B cell (primary cell): ENCODE measurements around the gene SETBP1. TPM values are rescaled to one million over a fixed set of nuclear protein-coding genes. Genes with fewer than 3 reads are reported as not detected.

Experiments
- ATAC-seq: fragments of 200-7000 bp; cut with Tn5 transposase; one replicate; pipeline ENCODE4 v1.10.0; 2021; ENCODE audit warnings: low read depth, mild to moderate bottlenecking, moderate number of reproducible peaks, moderate library complexity
- CTCF ChIA-PET: fragments of 350-600 bp; sonication (Branson Sonifier 250); formaldehyde crosslinking; loops from one replicate; lab custom pipeline; 2021; ENCODE audit warnings: antibody characterized with exemption, inconsistent platforms; lab: Charles Lee
- POLR2A ChIA-PET: fragments of 350-600 bp; sonication (Branson Sonifier 250); formaldehyde crosslinking; loops from one replicate; lab custom pipeline; 2021; ENCODE audit warnings: antibody characterized with exemption; lab: Charles Lee
- DNase-seq: peaks from one replicate; pipeline ENCODE4 v3.0.0; 2013
- H2AFZ ChIP-seq: 2 replicates; pipeline ENCODE4 v1.6.1; 2012; ENCODE audit warnings: mild to moderate bottlenecking, low read depth, low read length; ENCODE audit not compliant: insufficient read depth, poor library complexity, severe bottlenecking
- H3K27ac ChIP-seq, 2 donors: 1 replicate in 1 of 2; 2 replicates in 1 of 2; pipeline ENCODE4 v1.5.1; 2012 to 2013; ENCODE audit warnings: low read length in 2 of 2, mild to moderate bottlenecking in 2 of 2, moderate library complexity in 1 of 2
- H3K27me3 ChIP-seq, 4 experiments: fragments of 200-600 bp in 1 of 4; sonication (generic) in 1 of 4; replicated peaks in 1 of 4; 1 replicate in 2 of 4; 2 replicates in 2 of 4; pipeline versions ENCODE4 v1.6.1 to v1.7.0; 2013 to 2016; ENCODE audit warnings: low read length in 3 of 4, mild to moderate bottlenecking in 2 of 4, mixed read lengths in 1 of 4, moderate library complexity in 1 of 4; ENCODE audit not compliant: insufficient read depth in 4 of 4, control insufficient read depth in 3 of 4; ENCODE audit errors: control extremely low read depth in 1 of 4
- H3K36me3 ChIP-seq, 2 experiments: replicated peaks in 1 of 2; 1 replicate in 1 of 2; 2 replicates in 1 of 2; pipeline versions ENCODE4 v1.6.1 to v1.7.1; 2013; ENCODE audit warnings: low read length in 1 of 2; ENCODE audit not compliant: insufficient read depth in 2 of 2, control insufficient read depth in 1 of 2; ENCODE audit errors: control extremely low read depth in 1 of 2, extremely low read depth in 1 of 2
- H3K4me1 ChIP-seq, 2 donors: fragments of 200-600 bp in 1 of 2; sonication (generic) in 1 of 2; 1 replicate in 1 of 2; 2 replicates in 1 of 2; pipeline versions ENCODE4 v1.5.1 to v1.6.1; 2013 to 2017; ENCODE audit warnings: low read length in 2 of 2; ENCODE audit not compliant: control insufficient read depth in 2 of 2, insufficient read depth in 2 of 2
- H3K4me2 ChIP-seq: replicated peaks from 2 replicates; pipeline ENCODE3; 2012; ENCODE audit warnings: mild to moderate bottlenecking, low read depth, low read length; ENCODE audit not compliant: poor library complexity, severe bottlenecking
- H3K4me3 ChIP-seq, 5 experiments: fragments of 200-600 bp in 1 of 5; sonication (generic) in 1 of 5; 1 replicate in 3 of 5; 2 replicates in 2 of 5; pipeline versions ENCODE4 v1.5.1 to v1.7.0; 2011 to 2016; ENCODE audit warnings: low read length in 4 of 5, mild to moderate bottlenecking in 4 of 5, low read depth in 2 of 5, control low read depth in 1 of 5, moderate library complexity in 1 of 5; ENCODE audit not compliant: insufficient read depth in 1 of 5; ENCODE audit errors: control extremely low read depth in 1 of 5, extremely low read depth in 1 of 5
- H3K79me2 ChIP-seq: fragments of 200-600 bp; sonication (generic); one replicate; pipeline ENCODE4 v1.6.0; 2016; ENCODE audit warnings: low read length; ENCODE audit not compliant: control insufficient read depth, insufficient read depth
- H3K9ac ChIP-seq: fragments of 200-600 bp; sonication (generic); 2 replicates; pipeline ENCODE4 v1.6.1; 2017; ENCODE audit warnings: mild to moderate bottlenecking, low read length, moderate library complexity
- H3K9me3 ChIP-seq, 3 donors: one replicate each; pipeline versions ENCODE4 v1.6.1 to v1.7.1; 2013; ENCODE audit warnings: low read length in 2 of 3; ENCODE audit not compliant: control insufficient read depth in 2 of 3, insufficient read depth in 1 of 3; ENCODE audit errors: control extremely low read depth in 1 of 3
- H4K20me1 ChIP-seq: 2 replicates; pipeline ENCODE4 v1.6.0; 2012; ENCODE audit warnings: mild to moderate bottlenecking, low read length; ENCODE audit not compliant: insufficient read depth, control insufficient read depth, poor library complexity, severe bottlenecking
- H3K27ac Mint-ChIP-seq: one replicate; pipeline ENCODE4 v1.8.0; 2021; ENCODE audit warnings: mixed read lengths
- H3K27me3 Mint-ChIP-seq: one replicate; pipeline ENCODE4 v1.8.0; 2021; ENCODE audit warnings: mixed read lengths
- H3K4me1 Mint-ChIP-seq: one replicate; pipeline ENCODE4 v1.8.0; 2021; ENCODE audit warnings: mixed read lengths
- H3K4me3 Mint-ChIP-seq: one replicate; pipeline ENCODE4 v1.8.0; 2021; ENCODE audit warnings: mixed read lengths
- H3K9me3 Mint-ChIP-seq: one replicate; pipeline ENCODE4 v1.8.0; 2022; ENCODE audit warnings: mixed read lengths; ENCODE audit not compliant: insufficient read depth
- EZH2 ChIP-seq: IDR thresholded peaks from 2 replicates; pipeline ENCODE4 v1.6.1; 2012; ENCODE audit warnings: borderline replicate concordance, low read depth, mild to moderate bottlenecking, moderate library complexity, low read length; ENCODE audit not compliant: insufficient read depth, poor library complexity, severe bottlenecking
- whole genome bisulfite sequencing: methylation state at CpG from one replicate; pipeline ENCODE4 v1.1.5; 2013; ENCODE audit warnings: missing lambda C conversion rate; ENCODE audit not compliant: insufficient coverage; 5-methylcytosine and 5-hydroxymethylcytosine counted together
- intact Hi-C: fragments of 100-400 bp; cut with micrococcal nuclease; formaldehyde crosslinking; loops from one replicate; pipeline ENCODE4 v1.10.0; 2022
- polyA plus RNA-seq: library from polyadenylated mRNA; depleted of rRNA; stranded (reverse); fragments of >200 nt; gene quantifications from 2 replicates; pipeline ENCODE4 v1.2.3, GENCODE V29; 2012
- total RNA-seq, 2 donors: library from RNA; stranded (reverse); fragments of 120-200 nt in 1 of 2; gene quantifications; 1 replicate in 1 of 2; 2 replicates in 1 of 2; pipeline versions ENCODE4 v1.2.3 to v1.2.4, GENCODE V29; 2013 to 2022
- TF ChIP-seq, protein P1 (sequence below): fragments of 200-600 bp; IDR thresholded peaks from one replicate; pipeline ENCODE4 v1.8.0; 2022; ENCODE audit warnings: antibody characterized with exemption, mild to moderate bottlenecking

Gene SETBP1
- total and polyA plus RNA-seq, 2 donors (not counting 1 experiment from before 2014, with no cell fraction given) = 15.1 to 129 TPM

- Histone ChIP-seq H3K36me3 (peaks cover 3 to 12% of the 10 kb centered on the region in 2 experiments), H3K27ac (peak overlapping the region; percentile 21 to 63), H4K20me1 (peaks cover 5% of the 10 kb centered on the region), H3K9me3 (peaks cover 0 to 1% (median 0%) of the 10 kb centered on the region in 3 donors), H2AFZ (no peak overlapping the region), H3K4me3 (peak overlapping the region in 1 of 5 experiments; percentile 9), H3K79me2 (peaks cover 86% of the 10 kb centered on the region), H3K9ac (no peak overlapping the region), H3K4me2 (peak overlapping the region; percentile 63), H3K4me1 (peaks cover 57 to 66% of the 10 kb centered on the region in 2 donors), H3K27me3 (no peaks in the 10 kb centered on the region)
- H3K27me3 Mint-ChIP-seq = no peaks in the 10 kb centered on the region
- DNase-seq (no peak), ATAC-seq (no peak)
- intact Hi-C loops = no loop called here
- H3K9me3 Mint-ChIP-seq = no peaks in the 10 kb centered on the region
- peak overlapping the region; percentile 59 for H3K4me3 Mint-ChIP-seq
- POLR2A ChIA-PET = no interaction called here
- CTCF ChIA-PET = interaction anchor here (1.4 to 1.6 kb wide), 3 partner anchors 7 to 17 kb away, joined by 3 to 4 read pairs (median 4); no protein-coding TSS in a partner anchor
- 78% methylated on average over 1 of the region's 1 CpG for WGBS
- TF ChIP-seq, protein P1, sequence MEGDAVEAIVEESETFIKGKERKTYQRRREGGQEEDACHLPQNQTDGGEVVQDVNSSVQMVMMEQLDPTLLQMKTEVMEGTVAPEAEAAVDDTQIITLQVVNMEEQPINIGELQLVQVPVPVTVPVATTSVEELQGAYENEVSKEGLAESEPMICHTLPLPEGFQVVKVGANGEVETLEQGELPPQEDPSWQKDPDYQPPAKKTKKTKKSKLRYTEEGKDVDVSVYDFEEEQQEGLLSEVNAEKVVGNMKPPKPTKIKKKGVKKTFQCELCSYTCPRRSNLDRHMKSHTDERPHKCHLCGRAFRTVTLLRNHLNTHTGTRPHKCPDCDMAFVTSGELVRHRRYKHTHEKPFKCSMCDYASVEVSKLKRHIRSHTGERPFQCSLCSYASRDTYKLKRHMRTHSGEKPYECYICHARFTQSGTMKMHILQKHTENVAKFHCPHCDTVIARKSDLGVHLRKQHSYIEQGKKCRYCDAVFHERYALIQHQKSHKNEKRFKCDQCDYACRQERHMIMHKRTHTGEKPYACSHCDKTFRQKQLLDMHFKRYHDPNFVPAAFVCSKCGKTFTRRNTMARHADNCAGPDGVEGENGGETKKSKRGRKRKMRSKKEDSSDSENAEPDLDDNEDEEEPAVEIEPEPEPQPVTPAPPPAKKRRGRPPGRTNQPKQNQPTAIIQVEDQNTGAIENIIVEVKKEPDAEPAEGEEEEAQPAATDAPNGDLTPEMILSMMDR = no peak
- no peak for TF ChIP-seq EZH2
- peaks cover 94% of the 10 kb centered on the region for H3K4me1 Mint-ChIP-seq
- H3K27ac Mint-ChIP-seq = peak overlapping the region; percentile 85
These were observed 70.1 kb downstream of the SETBP1 start for GRCh38 chr18:44750774-44751173.

GRCh38 chr18:44754567-44754966, 73.9 kb downstream of the SETBP1 start:
- Mint-ChIP-seq H3K9me3 (no peaks in the 10 kb centered on the region), H3K27me3 (no peaks in the 10 kb centered on the region), H3K4me3 (no peak overlapping the region), H3K4me1 (peaks cover 93% of the 10 kb centered on the region), H3K27ac (peak overlapping the region; percentile 11)
- H4K20me1 ChIP-seq = no peaks in the 10 kb centered on the region
- no peak overlapping the region for H3K4me2 ChIP-seq
- H3K9ac ChIP-seq = no peak overlapping the region
- no peak overlapping the region for H3K27ac ChIP-seq
- no peak for DNase-seq
- H3K27me3 ChIP-seq = no peaks in the 10 kb centered on the region
- H3K4me3 ChIP-seq = no peak overlapping the region
- ChIA-PET CTCF (interaction anchor here (1.2 kb wide), 1 partner anchor 43 kb away, joined by 4 read pairs; no protein-coding TSS in a partner anchor), POLR2A (interaction anchor here (1.3 kb wide), 1 partner anchor 13 kb away, joined by 3 read pairs; no protein-coding TSS in a partner anchor)
- no peak for ATAC-seq
- peaks cover 0 to 4% (median 1%) of the 10 kb centered on the region in 3 donors for H3K9me3 ChIP-seq
- intact Hi-C loops = no loop called here
- H3K36me3 ChIP-seq = peaks cover 0 to 3% of the 10 kb centered on the region in 2 experiments
- H2AFZ ChIP-seq = no peak overlapping the region
- H3K79me2 ChIP-seq = peaks cover 73% of the 10 kb centered on the region
- no CpG with 5 or more reads among the region's 2 CpGs for WGBS
- H3K4me1 ChIP-seq = peaks cover 71 to 79% of the 10 kb centered on the region in 2 donors
- no peak for TF ChIP-seq EZH2
- TF ChIP-seq, protein P1 = no peak
